Activated CD4-positive, alpha-beta T cell treated with anti-CD3 and anti-CD28 coated beads for 36 hours (primary cell): ENCODE results near the gene KRT74. TPM values are rescaled to one million over a fixed set of nuclear protein-coding genes. Genes with fewer than 3 reads are reported as not detected.

Experiments used
- ATAC-seq: fragments of 200-7000 bp; cut with Tn5 transposase; one replicate; pipeline ENCODE4 v1.10.0; 2021; ENCODE audit warnings: mild to moderate bottlenecking, moderate library complexity
- CTCF ChIA-PET: fragments of 350-600 bp; sonication (Branson Sonifier 250); formaldehyde crosslinking; loops from one replicate; lab custom pipeline; 2021; ENCODE audit warnings: antibody characterized with exemption; lab: Charles Lee
- POLR2A ChIA-PET: fragments of 350-600 bp; sonication (Branson Sonifier 250); formaldehyde crosslinking; loops from one replicate; lab custom pipeline; 2021; ENCODE audit warnings: antibody characterized with exemption, inconsistent platforms; lab: Charles Lee
- DNase-seq: peaks from one replicate; pipeline ENCODE4 v3.0.0-alpha.2; 2020
- H3K27ac Mint-ChIP-seq: one replicate; pipeline ENCODE4 v1.8.0; 2021; ENCODE audit warnings: mixed read lengths
- H3K27me3 Mint-ChIP-seq: one replicate; pipeline ENCODE4 v1.8.0; 2021; ENCODE audit warnings: mixed read lengths
- H3K36me3 Mint-ChIP-seq: one replicate; pipeline ENCODE4 v1.8.0; 2021; ENCODE audit warnings: low read depth, mixed read lengths
- H3K4me1 Mint-ChIP-seq: one replicate; pipeline ENCODE4 v1.8.0; 2021; ENCODE audit warnings: mixed read lengths
- H3K4me3 Mint-ChIP-seq: one replicate; pipeline ENCODE4 v1.8.0; 2021; ENCODE audit warnings: mild to moderate bottlenecking, moderate library complexity, mixed read lengths
- H3K9me3 Mint-ChIP-seq: one replicate; pipeline ENCODE4 v1.8.0; 2021; ENCODE audit warnings: low read depth, mixed read lengths
- intact Hi-C, 2 experiments: fragments of 100-400 bp; cut with DNase I in 1 of 2; cut with micrococcal nuclease in 1 of 2; formaldehyde crosslinking; loops; one replicate each; pipeline versions ENCODE4 v1.14.2 to v1.15.1; 2022 to 2024; cut with DNase I, micrococcal nuclease
- total RNA-seq, 2 experiments: library from RNA; stranded (reverse); gene quantifications; one replicate each; pipeline ENCODE4 v1.2.3, GENCODE V29; 2021

Gene KRT74
- total RNA-seq, 2 experiments from 2014 or later, result not detected

DNA sequence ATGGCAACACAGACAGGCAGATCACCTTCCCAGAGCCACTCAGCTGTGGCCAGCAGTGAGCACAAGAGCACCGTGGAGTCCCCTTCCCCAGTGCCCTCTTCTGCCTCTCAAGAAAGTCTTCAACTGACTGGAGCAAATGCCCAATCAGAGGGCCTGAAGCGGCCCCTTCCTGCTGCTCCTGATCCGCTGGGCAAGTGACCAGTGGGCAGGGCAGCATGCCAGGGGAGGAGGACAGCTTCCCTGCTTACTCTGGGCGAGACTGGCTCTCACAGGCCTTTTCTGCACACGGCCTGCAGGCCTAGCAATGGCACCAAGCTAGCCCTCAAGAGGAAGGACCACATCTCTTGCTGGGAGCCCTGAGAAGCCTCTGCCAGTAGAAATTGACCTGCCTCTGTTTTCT lies 21.6 kb downstream of the KRT74 start:
- H3K36me3 Mint-ChIP-seq, result no peaks in the 10 kb centered on the region
- ChIA-PET POLR2A (no interaction called here), CTCF (no interaction called here)
- ATAC-seq, result no peak
- no peak overlapping the region for H3K4me3 Mint-ChIP-seq
- no peak for DNase-seq
- H3K27me3 Mint-ChIP-seq, result peaks cover 2% of the 10 kb centered on the region
- no peaks in the 10 kb centered on the region for H3K9me3 Mint-ChIP-seq
- intact Hi-C loops, result no loop called here
- H3K4me1 Mint-ChIP-seq, result no peaks in the 10 kb centered on the region
- H3K27ac Mint-ChIP-seq, result no peak overlapping the region

DNA sequence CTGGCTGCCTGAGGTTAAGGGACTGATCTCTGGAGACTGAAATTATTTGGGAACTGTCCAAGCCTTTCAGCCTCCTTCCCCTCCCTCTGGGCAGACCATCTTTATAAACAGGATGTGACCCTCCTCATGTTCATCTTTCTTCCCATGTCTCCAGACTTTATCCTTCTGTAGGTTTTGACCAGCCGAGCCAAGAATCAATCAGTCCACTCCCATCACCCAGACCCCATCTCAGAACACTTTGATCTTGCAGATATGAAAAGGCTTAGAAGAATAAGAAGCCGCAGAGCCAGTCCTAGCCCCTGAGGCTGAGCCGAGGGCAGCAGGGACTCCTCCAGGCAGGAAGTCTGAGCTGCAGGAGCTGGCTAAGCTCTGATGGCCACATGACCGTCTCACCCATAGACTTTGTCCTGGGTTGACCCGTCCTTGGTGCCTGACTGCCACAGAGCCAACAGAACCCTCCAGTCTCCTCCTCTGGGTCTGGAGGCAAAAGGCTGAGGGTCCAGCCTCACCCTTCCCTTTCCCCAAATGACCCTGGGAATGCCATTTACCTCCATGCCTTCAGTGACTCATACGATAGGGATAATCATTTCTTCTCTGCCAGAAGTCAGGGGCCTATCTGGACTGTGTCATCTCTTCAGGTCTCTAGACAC lies 22.3 kb downstream of the KRT74 start:
- POLR2A ChIA-PET, result no interaction called here
- no peak for ATAC-seq
- H3K36me3 Mint-ChIP-seq, result no peaks in the 10 kb centered on the region
- peaks cover 2% of the 10 kb centered on the region for H3K27me3 Mint-ChIP-seq
- CTCF ChIA-PET, result no interaction called here
- no peak overlapping the region for H3K4me3 Mint-ChIP-seq
- intact Hi-C loops, result no loop called here
- H3K27ac Mint-ChIP-seq, result no peak overlapping the region
- no peaks in the 10 kb centered on the region for H3K4me1 Mint-ChIP-seq
- no peaks in the 10 kb centered on the region for H3K9me3 Mint-ChIP-seq
- no peak for DNase-seq

DNA sequence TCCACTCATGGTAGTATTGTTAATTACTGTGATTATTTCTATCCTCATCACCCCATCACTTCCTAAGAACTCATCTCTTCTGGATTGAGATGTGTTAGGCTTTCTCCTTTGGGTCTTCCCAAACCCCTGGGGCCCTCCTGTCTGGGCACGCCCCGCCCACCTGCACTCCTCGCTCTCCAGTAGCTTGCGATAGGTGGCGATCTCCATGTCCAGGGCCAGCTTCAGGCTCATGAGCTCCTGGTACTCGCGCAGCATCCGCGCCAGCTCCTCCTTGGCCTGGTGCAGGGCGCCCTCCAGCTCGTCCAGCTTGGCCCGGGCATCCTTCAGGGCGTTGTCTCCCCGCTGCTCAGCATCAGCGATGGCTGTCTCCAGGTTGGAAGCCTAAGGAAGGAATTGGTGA lies 27.5 kb downstream of the KRT74 start:
- no peak overlapping the region for H3K4me3 Mint-ChIP-seq
- DNase-seq (no peak), ATAC-seq (no peak)
- H3K27me3 Mint-ChIP-seq, result peaks cover under 1% of the 10 kb centered on the region
- POLR2A ChIA-PET, result no interaction called here
- no peak overlapping the region for H3K27ac Mint-ChIP-seq
- H3K4me1 Mint-ChIP-seq, result peaks cover 3% of the 10 kb centered on the region
- intact Hi-C loops, result no loop called here
- H3K9me3 Mint-ChIP-seq, result no peaks in the 10 kb centered on the region
- no peaks in the 10 kb centered on the region for H3K36me3 Mint-ChIP-seq
- CTCF ChIA-PET, result interaction anchor here (1.2 kb wide), 1 partner anchor 267 kb away, joined by 3 read pairs; no protein-coding TSS in a partner anchor

DNA sequence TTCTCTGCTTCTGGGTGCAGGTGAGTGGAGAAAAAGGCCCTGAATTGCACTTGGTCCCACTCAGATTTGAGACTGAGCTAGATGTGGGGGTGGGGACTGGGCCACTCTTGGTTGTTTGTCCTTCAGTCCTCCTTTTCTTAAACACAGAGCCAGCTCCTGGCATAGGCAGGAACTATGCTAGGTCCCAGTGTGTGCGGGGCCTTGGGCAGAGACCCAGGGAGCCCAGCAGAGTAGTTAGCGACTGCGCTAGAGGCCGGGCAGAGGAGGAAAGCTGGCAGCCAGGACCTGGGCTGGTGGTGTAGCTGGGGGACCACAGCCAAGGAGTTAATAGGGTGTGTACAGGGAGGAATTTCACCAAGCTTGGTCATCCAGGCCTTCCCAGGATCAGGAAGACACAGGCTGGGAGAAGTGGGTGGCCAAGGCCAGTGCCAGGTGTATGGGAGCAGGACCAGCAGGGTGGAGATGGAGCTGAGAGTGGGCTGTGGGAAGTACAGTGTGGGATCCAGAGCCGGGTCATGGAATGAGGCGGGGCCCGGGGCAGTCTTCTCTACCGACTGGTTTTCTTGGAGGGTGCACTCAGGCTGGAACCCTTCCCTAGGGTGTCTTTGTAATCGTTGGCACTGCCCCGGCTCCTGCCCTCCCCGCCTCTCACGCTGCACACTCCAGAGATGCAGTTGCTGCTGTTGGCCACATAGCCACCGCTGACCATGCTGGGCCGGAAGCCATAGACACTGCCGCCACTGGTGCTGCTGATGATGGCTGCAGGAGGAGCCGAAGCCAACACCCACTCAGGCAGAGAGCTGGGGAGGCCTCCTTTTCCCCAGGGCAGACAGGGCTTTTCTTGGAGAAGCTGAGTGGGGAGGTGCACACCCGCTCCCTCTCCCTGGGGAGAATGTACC lies 29.4 kb downstream of the KRT74 start:
- peaks cover 3% of the 10 kb centered on the region for H3K4me1 Mint-ChIP-seq
- CTCF ChIA-PET, result interaction anchor here (1.0 kb wide), 1 partner anchor 42 kb away, joined by 3 read pairs; no protein-coding TSS in a partner anchor
- intact Hi-C loops, result no loop called here
- no peaks in the 10 kb centered on the region for H3K36me3 Mint-ChIP-seq
- H3K27ac Mint-ChIP-seq, result no peak overlapping the region
- POLR2A ChIA-PET, result no interaction called here
- ATAC-seq (no peak), DNase-seq (no peak)
- no peaks in the 10 kb centered on the region for H3K9me3 Mint-ChIP-seq
- H3K4me3 Mint-ChIP-seq, result no peak overlapping the region
- no peaks in the 10 kb centered on the region for H3K27me3 Mint-ChIP-seq

DNA sequence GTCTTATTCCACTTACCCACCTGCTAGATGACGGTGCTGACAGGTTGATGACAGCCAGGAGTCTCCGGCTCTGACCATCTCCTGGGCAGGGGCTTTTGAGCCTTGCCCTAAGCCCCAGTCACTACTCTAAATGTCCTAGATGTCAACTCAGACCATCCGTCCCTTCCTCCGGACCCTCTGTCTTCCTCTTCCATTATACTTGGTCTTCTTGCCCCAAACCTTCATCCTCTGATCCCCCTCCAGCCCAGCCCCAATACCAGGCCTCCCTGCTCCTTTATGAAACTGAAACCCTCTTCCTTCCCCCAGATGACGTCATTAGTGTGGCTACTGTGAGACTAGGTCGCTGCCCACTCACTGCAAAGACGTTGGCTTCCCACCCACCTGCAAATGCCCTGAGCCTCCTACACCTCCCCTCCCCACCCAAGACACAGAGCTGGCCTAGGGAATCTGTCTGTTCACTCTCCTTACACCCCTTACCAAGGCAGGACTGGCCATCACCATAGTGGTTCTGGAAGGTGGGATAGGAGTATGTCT lies 30.8 kb downstream of the KRT74 start:
- Mint-ChIP-seq H3K9me3 (no peaks in the 10 kb centered on the region), H3K27ac (no peak overlapping the region), H3K36me3 (no peaks in the 10 kb centered on the region), H3K4me1 (peaks cover 3% of the 10 kb centered on the region), H3K4me3 (no peak overlapping the region), H3K27me3 (no peaks in the 10 kb centered on the region)
- ATAC-seq (no peak), DNase-seq (no peak)
- intact Hi-C loops, result no loop called here
- CTCF ChIA-PET, result no interaction called here
- POLR2A ChIA-PET, result no interaction called here

DNA sequence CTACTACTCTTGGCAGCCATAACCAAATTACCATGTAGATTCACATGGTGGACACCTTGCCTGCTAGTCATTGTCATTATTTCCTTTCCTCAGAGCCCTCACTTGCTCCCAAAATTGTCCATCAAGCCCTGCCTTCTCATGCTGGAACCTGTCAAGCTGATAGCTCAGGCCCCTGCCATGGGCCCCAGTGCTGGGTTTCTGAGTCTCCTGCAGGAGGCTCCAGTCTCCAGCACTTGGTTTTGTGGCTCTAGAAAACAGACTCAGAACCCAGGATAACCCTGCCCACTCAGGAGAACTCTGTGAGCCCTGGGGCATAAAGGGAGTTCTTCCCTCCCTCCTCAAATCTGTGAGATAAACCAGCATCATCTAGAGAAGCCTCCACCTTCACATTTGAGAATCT lies 31.5 kb downstream of the KRT74 start:
- Mint-ChIP-seq H3K9me3 (no peaks in the 10 kb centered on the region), H3K27ac (no peak overlapping the region), H3K4me1 (peaks cover 3% of the 10 kb centered on the region), H3K4me3 (no peak overlapping the region), H3K36me3 (no peaks in the 10 kb centered on the region), H3K27me3 (no peaks in the 10 kb centered on the region)
- no peak for ATAC-seq
- CTCF ChIA-PET, result no interaction called here
- intact Hi-C loops, result no loop called here
- no peak for DNase-seq
- POLR2A ChIA-PET, result no interaction called here

DNA sequence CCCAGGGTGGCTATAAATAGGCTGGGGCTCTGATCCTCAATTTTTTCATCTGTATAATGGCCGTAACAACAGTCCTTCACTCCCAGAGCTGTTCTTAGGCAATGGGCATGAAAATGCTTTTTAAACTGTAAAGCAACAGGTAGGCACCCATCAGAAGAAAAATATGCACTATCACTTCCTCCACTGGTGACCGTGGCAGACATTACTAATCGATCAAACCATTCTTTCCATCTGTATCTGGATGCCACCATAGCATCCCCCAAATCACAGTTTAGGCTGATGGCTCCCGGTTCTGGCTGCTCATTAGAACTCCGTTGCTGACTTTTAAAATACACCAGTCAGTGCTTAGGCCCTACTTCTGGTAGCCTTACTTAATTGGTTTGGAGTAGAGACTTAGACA lies 31.9 kb downstream of the KRT74 start:
- ChIA-PET CTCF (no interaction called here), POLR2A (no interaction called here)
- Mint-ChIP-seq H3K4me1 (peaks cover 3% of the 10 kb centered on the region), H3K4me3 (no peak overlapping the region), H3K36me3 (no peaks in the 10 kb centered on the region), H3K9me3 (no peaks in the 10 kb centered on the region), H3K27ac (no peak overlapping the region), H3K27me3 (no peaks in the 10 kb centered on the region)
- ATAC-seq (no peak), DNase-seq (no peak)
- intact Hi-C loops, result no loop called here

DNA sequence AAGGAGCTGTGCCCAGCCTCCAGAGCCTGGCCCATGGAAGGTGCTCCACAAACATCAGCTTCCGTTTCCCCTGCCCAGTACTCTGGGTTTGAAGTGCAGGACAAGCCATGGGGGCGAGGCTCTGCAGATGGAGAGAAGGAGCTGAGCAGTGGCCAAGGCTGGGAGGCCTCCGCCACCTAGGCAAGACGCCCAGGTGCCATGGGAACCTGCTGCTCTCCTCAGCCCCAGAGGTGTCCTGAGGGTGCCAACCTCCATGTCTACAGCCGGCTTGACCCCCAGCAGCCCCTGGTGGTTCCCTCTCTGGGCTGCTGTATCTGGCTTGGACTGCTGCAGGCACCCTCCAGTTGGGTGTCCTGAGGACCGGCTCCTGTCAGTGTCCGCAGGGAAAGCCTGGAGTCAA lies 33.1 kb downstream of the KRT74 start:
- no peaks in the 10 kb centered on the region for H3K36me3 Mint-ChIP-seq
- H3K4me3 Mint-ChIP-seq, result no peak overlapping the region
- ATAC-seq (no peak), DNase-seq (no peak)
- no peaks in the 10 kb centered on the region for H3K9me3 Mint-ChIP-seq
- intact Hi-C loops, result no loop called here
- H3K27ac Mint-ChIP-seq, result no peak overlapping the region
- peaks cover 3% of the 10 kb centered on the region for H3K4me1 Mint-ChIP-seq
- CTCF ChIA-PET, result no interaction called here
- no peaks in the 10 kb centered on the region for H3K27me3 Mint-ChIP-seq
- POLR2A ChIA-PET, result no interaction called here

DNA sequence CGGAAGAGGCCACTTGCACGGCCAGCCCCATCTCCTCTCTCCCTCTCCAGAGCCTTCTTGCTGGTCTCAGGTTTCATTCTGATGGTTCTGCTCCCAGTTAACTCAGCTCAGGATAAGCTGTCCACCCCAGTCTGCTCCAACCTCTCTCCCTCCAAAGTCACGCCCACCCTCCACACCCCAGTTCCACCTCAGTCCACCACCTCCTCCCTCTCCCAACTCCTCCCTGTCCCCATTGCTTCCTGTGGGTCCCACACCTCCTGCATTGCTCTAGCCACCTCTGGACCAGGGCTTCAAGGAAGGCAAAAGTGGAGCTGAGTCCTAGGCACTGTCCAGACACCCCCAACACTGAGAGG lies 33.8 kb downstream of the KRT74 start:
- ATAC-seq (no peak), DNase-seq (no peak)
- Mint-ChIP-seq H3K36me3 (no peaks in the 10 kb centered on the region), H3K4me3 (no peak overlapping the region), H3K27me3 (no peaks in the 10 kb centered on the region), H3K4me1 (peaks cover 3% of the 10 kb centered on the region), H3K9me3 (no peaks in the 10 kb centered on the region), H3K27ac (no peak overlapping the region)
- POLR2A ChIA-PET, result no interaction called here
- CTCF ChIA-PET, result interaction anchor here (0.9 kb wide), 1 partner anchor 32 kb away, joined by 3 read pairs; no protein-coding TSS in a partner anchor
- intact Hi-C loops, result no loop called here

DNA sequence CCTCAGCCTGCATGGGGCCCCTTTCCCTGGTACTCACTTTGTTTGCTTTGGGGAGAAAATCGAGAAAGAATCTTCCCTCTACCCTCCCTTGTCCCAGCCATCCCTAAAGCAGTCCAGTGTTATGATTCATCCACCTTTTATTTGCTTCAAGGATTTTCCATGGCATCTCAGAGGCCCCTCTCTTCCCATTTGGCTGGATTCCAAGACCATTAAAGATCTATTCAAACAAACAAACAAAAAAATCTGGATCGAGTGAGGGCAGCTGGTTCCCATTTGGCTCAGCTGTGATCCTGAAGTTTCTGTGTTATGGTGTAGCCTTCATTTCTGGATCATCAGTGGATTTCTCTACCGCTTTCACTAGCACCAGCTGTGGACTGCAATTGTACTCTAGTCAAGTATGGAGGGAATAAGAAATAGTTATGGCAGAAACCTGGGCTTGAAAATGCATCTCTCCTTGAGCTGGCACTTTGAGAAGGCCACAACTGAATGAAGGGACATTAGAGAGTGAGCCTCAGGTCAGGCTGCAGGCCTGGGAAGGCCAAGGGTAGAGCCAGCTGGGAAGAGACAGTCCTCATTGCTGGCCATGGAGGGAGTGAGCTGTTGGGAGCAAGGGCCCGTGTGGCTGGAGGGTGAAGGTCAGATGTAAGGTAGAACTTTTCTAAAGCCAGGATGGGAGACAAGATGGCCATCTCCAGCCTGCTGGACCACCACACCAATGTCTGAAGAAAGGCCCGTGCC lies 34.4 kb downstream of the KRT74 start:
- ChIA-PET POLR2A (no interaction called here), CTCF (interaction anchor here (0.9 kb wide), 1 partner anchor 33 kb away, joined by 3 read pairs; no protein-coding TSS in a partner anchor)
- peaks cover 3% of the 10 kb centered on the region for H3K4me1 Mint-ChIP-seq
- no peak overlapping the region for H3K4me3 Mint-ChIP-seq
- H3K9me3 Mint-ChIP-seq, result no peaks in the 10 kb centered on the region
- H3K27ac Mint-ChIP-seq, result no peak overlapping the region
- intact Hi-C loops, result no loop called here
- H3K27me3 Mint-ChIP-seq, result no peaks in the 10 kb centered on the region
- ATAC-seq (no peak), DNase-seq (no peak)
- no peaks in the 10 kb centered on the region for H3K36me3 Mint-ChIP-seq

DNA sequence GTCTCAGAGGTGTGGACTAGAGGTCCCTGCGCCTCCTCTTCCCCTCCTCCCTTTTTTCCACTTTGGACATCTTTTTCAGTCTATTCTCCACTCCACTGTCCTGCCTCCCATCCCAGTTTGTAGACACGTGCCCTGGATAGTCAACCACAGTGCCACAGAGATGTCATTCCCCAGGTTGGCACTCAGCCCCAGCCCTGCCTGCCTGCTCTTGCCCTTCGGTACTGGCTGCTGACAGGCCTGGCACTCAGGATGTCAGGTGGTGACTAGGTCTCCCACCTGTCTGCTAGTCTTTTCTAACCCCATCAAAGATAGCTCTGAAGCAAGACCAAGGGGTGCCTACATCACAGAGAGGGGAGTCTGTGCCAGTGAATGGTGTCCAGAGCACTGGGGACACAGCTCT lies 36.5 kb downstream of the KRT74 start:
- ChIA-PET POLR2A (interaction anchor here (0.6 kb wide), 1 partner anchor 444 kb away, joined by 3 read pairs; no protein-coding TSS in a partner anchor), CTCF (interaction anchor here (0.6 kb wide), 1 partner anchor 325 kb away, joined by 3 read pairs; no protein-coding TSS in a partner anchor)
- intact Hi-C loops, result no loop called here
- H3K4me1 Mint-ChIP-seq, result no peaks in the 10 kb centered on the region
- H3K36me3 Mint-ChIP-seq, result no peaks in the 10 kb centered on the region
- no peak for DNase-seq
- ATAC-seq, result no peak
- no peaks in the 10 kb centered on the region for H3K27me3 Mint-ChIP-seq
- H3K9me3 Mint-ChIP-seq, result no peaks in the 10 kb centered on the region
- H3K4me3 Mint-ChIP-seq, result no peak overlapping the region
- H3K27ac Mint-ChIP-seq, result no peak overlapping the region
